Hepatocyte (in vitro differentiated cells): Measurements from ENCODE around the gene ASTN2.

Source experiments
- CTCF ChIP-seq: fragments of 200-600 bp; sonication (generic); IDR thresholded peaks from 2 replicates; pipeline ENCODE4 v1.5.1; 2016; ENCODE audit warnings: antibody characterized with exemption, mild to moderate bottlenecking; ENCODE audit not compliant: poor library complexity
- EZH2phosphoT487 ChIP-seq: fragments of 200-600 bp; sonication (generic); IDR thresholded peaks from one replicate; pipeline ENCODE4 v1.6.1; 2018; ENCODE audit warnings: antibody characterized with exemption, mild to moderate bottlenecking, low read depth, moderate library complexity; ENCODE audit not compliant: unreplicated experiment, severe bottlenecking

GRCh38 chr9:117184173-117184572 lies 230.7 kb downstream of the ASTN2 start:
- TF ChIP-seq CTCF (no peak), EZH2phosphoT487 (no peak)
